ENCODE measurements around the gene CALR.

CALR gene

GRCh38 chr19:12922959-12923358, 15.4 kb upstream of the CALR start:
- TF ChIP-seq FOXP2 (optimal IDR thresholded peaks at IDR 0.05; ENCODE audit: borderline replicate concordance, extremely low read depth, extremely low read length, insufficient read depth) (no peak), TAF1 (IDR thresholded peaks at IDR 0.05; ENCODE audit: borderline replicate concordance, insufficient read depth, low read length) (no peak), REST (IDR thresholded peaks at IDR 0.05; ENCODE audit: insufficient read depth in 1 of 2, low read depth in 2 of 2, low read length in 2 of 2) (no peak), POLR2AphosphoS5 (IDR thresholded peaks at IDR 0.05; ENCODE audit: low read depth, low read length) (no peak), SIN3A (IDR thresholded peaks at IDR 0.05; ENCODE audit: borderline replicate concordance, insufficient read depth, low read length) (no peak)

- no peak for TF ChIP-seq FOXP2 (optimal IDR thresholded peaks at IDR 0.05; ENCODE audit: borderline replicate concordance, extremely low read depth, extremely low read length, insufficient read depth)
Measured at GRCh38 chr19:12924621-12925310, 13.6 kb upstream of the CALR start.

GRCh38 chr19:12930002-12930645, 8.3 kb upstream of the CALR start:
- TF ChIP-seq FOXP2 (optimal IDR thresholded peaks at IDR 0.05; ENCODE audit: borderline replicate concordance, extremely low read depth, extremely low read length, insufficient read depth) = no peak
- no peak for TF ChIP-seq POLR2AphosphoS5 (IDR thresholded peaks at IDR 0.05; ENCODE audit: low read depth, low read length)
- no peak for TF ChIP-seq REST (IDR thresholded peaks at IDR 0.05; ENCODE audit: insufficient read depth in 1 of 2, low read depth in 2 of 2, low read length in 2 of 2)
- TF ChIP-seq SIN3A (IDR thresholded peaks at IDR 0.05; ENCODE audit: borderline replicate concordance, insufficient read depth, low read length) = no peak
- no peak for TF ChIP-seq TAF1 (IDR thresholded peaks at IDR 0.05; ENCODE audit: borderline replicate concordance, insufficient read depth, low read length)

- TF ChIP-seq TAF1 (IDR thresholded peaks at IDR 0.05; ENCODE audit: borderline replicate concordance, insufficient read depth, low read length) = no peak
- no peak for TF ChIP-seq REST (IDR thresholded peaks at IDR 0.05; ENCODE audit: insufficient read depth in 1 of 2, low read depth in 2 of 2, low read length in 2 of 2)
- TF ChIP-seq FOXP2 (optimal IDR thresholded peaks at IDR 0.05; ENCODE audit: borderline replicate concordance, extremely low read depth, extremely low read length, insufficient read depth) = no peak
- TF ChIP-seq POLR2AphosphoS5 (IDR thresholded peaks at IDR 0.05; ENCODE audit: low read depth, low read length) = no peak
- TF ChIP-seq SIN3A (IDR thresholded peaks at IDR 0.05; ENCODE audit: borderline replicate concordance, insufficient read depth, low read length) = no peak
Measured at GRCh38 chr19:12932392-12933286, 5.8 kb upstream of the CALR start.

- TF ChIP-seq TAF1 (IDR thresholded peaks at IDR 0.05; ENCODE audit: borderline replicate concordance, insufficient read depth, low read length) (peak; percentile 98), FOXP2 (optimal IDR thresholded peaks at IDR 0.05; ENCODE audit: borderline replicate concordance, extremely low read depth, extremely low read length, insufficient read depth) (peak; percentile 78), SIN3A (IDR thresholded peaks at IDR 0.05; ENCODE audit: borderline replicate concordance, insufficient read depth, low read length) (peak; percentile 87; the same call in 1 of the 2 replicates), POLR2AphosphoS5 (IDR thresholded peaks at IDR 0.05; ENCODE audit: low read depth, low read length) (peak; percentile 97), REST (IDR thresholded peaks at IDR 0.05; ENCODE audit: insufficient read depth in 1 of 2, low read depth in 2 of 2, low read length in 2 of 2) (peak in 1 of 2 experiments; percentile 30; a peak in 1 of 4 replicates)
Measured at GRCh38 chr19:12933287-12934072, 4.9 kb upstream of the CALR start, which contains the start of gene FARSA. Gene FARSA, minus strand, starts transcription at chr19:12933711. Its CDS starts 15 bp downstream, at chr19:12933696.

All from PFSK-1 (cell line).